ENCODE data around the gene CPM. TPM values are rescaled to one million over a fixed set of nuclear protein-coding genes. Genes with fewer than 3 reads are reported as not detected.

The CPM gene
- total RNA-seq, 4 donors from 2014 or later: 233 to 478 (median 301) TPM

DNA sequence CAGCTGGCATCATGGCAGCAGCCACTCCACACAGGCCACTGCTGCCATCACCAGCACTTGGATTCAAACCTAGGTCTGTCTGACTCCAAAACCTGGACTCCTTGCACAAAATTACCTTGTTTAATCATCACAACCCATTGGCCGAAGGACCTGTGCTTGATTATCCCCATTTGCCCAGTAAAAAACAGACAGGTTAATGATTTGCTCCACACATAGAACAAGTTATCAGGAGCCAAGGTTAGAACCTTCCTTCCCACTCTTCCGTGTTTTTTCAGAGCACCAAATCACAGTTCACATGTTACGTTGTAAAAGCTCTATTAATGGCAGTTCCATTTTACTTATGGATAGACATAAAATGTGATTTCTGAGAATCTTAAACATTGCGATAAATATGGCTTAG lies 23.5 kb upstream of the CPM start:
- ATAC-seq (ENCODE audit: low FRiP score) (no peak), DNase-seq (ENCODE audit: low spot score) (no peak)
- TF ChIP-seq, protein P1, sequence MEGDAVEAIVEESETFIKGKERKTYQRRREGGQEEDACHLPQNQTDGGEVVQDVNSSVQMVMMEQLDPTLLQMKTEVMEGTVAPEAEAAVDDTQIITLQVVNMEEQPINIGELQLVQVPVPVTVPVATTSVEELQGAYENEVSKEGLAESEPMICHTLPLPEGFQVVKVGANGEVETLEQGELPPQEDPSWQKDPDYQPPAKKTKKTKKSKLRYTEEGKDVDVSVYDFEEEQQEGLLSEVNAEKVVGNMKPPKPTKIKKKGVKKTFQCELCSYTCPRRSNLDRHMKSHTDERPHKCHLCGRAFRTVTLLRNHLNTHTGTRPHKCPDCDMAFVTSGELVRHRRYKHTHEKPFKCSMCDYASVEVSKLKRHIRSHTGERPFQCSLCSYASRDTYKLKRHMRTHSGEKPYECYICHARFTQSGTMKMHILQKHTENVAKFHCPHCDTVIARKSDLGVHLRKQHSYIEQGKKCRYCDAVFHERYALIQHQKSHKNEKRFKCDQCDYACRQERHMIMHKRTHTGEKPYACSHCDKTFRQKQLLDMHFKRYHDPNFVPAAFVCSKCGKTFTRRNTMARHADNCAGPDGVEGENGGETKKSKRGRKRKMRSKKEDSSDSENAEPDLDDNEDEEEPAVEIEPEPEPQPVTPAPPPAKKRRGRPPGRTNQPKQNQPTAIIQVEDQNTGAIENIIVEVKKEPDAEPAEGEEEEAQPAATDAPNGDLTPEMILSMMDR (IDR thresholded peaks at IDR 0.05): no peak

DNA sequence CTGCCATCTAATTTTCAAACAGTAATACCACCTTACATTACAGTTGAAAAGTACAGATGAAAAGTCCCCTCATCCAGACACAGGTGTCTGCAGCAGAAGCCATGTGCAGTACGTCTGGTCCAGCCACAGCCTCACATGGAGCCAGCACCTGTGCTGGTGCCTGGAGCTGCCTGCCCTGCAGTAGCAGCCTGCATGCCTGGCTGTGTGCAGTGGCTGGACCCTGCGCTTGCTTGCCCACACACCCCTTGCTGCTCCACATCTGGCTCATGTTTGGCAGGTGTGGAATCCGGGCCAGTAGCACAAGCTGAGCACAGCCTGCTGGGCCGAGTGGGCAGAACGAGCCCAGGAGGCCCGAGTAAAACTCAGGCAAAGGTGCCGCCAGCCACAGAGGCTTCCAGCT lies 21.8 kb upstream of the CPM start:
- TF ChIP-seq, protein P1 (IDR thresholded peaks at IDR 0.05): no peak
- no peak for ATAC-seq (ENCODE audit: low FRiP score)
- DNase-seq (ENCODE audit: low spot score): no peak

DNA sequence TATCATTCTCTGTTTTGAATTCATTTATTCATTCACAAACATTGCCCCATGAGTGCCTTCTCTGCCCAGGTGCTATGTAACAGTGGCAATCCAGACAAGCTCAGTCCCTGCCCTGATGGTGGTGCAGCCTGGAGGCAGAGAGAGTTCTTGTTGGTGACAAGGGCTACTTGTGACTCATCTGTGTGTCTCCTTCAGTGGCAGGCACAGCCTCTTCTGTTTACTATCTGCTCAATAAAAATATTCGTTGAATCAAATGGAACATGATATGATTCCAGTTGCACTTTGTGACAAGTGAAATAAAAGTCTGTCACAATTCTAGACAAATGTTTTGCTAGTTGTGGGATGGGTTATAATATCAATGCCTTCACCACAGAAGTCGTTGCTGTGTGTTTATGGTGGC lies 20.6 kb upstream of the CPM start:
- TF ChIP-seq, protein P1 (IDR thresholded peaks at IDR 0.05): no peak
- no peak for ATAC-seq (ENCODE audit: low FRiP score)

DNA sequence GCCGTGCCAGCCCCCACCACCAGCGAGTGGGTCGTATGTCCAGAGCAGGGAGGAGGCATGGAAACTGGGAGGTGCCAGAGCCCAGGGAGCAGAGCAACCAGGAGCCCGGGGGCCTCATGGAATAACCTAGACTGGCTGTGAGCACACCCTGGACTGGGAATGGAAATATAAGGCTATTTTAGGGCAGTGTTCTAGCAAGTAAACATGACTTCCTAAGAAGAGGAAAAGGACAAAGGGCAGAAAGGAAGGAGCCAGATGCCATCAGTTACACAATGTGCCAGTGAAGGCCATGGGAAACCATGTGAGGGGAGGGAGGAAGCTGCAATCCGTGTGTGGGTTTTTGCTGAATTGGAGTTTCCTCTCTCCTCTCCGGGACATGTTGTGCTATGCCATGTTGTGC lies 18.7 kb upstream of the CPM start:
- ATAC-seq (ENCODE audit: low FRiP score): peak; percentile 13
- DNase-seq (ENCODE audit: low spot score): no peak
- TF ChIP-seq, protein P1 (IDR thresholded peaks at IDR 0.05): no peak

More for the DNA sequence above, 20.6 kb upstream of the CPM start:
- DNase-seq (ENCODE audit: low spot score): no peak

DNA sequence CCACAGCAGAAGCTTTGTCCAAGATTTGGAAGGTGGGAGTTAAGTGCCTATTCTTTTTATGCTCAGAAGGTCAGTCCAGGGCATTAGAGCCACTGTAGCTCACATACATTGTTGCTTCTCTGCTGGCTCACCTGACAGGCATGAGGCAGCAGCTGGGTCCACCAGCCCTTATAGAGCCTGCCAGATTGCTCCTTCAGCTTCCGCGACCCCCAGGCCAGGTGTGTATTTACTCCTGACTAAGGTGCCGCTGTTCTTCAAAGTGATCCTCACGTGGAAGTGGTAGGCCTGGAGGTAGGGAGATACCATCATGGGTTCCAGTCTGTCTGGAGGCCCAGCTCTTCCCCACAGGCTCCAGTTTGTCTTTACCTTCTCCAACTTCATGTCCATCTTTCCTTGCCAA lies 17.5 kb upstream of the CPM start:
- DNase-seq (ENCODE audit: low spot score) (no peak), ATAC-seq (ENCODE audit: low FRiP score) (no peak)
- TF ChIP-seq, protein P1 (IDR thresholded peaks at IDR 0.05): no peak

DNA sequence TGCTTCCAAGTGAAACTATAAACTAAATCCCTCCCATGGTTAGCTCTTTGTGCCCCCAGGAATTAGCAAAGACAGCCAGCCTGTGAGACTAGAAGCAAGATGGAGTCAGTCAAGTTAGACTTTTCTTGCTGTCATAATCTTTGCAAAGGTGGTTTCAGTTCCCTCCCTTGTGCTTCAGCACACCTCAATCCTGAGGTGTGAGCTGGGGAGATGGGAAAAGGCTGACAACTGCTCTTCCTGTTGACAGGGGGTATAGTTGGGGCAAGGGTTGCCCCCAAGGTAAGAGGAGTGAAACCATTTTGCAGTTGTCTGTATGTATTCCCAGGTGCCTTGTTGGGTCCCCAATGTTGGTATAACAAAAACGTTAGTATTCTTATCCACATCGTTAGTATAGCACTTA lies 12.3 kb upstream of the CPM start:
- ATAC-seq (ENCODE audit: low FRiP score): no peak
- TF ChIP-seq, protein P1 (IDR thresholded peaks at IDR 0.05): no peak

DNA sequence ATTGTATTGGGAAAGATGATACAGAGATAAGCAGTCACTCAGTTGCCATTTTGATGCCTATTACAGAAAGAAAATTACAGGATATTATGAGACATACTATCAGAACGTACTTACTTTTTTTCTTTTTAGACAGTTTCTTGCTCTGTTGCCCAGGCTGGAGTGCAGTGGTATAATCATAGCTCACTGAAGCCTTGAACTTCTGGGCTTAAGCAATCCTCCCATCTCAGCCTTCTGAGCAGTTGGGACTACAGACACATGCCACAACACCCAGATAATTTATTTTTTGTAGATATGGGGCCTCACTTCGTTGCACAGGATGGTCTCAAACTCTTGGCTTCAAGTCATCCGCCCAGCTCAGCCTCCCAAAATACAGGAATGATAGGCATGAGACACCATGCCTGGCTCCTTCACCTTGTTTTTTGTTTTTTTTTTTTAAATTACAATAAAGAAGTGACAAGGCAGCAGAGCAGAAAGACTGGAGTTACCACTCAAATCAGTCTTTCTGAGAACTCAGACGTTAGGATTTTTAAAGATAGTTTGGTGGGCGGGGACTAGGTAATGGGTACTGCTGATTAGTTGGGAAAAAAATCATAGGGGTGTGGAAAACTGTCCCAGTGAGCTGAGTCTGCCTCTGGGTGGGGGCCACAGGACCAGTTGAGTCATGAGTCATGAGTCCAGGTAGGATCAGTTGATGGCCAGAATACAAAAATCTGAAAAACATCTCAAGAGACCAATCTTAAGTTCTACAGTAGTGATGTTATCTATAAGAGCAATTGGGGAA lies 11.5 kb upstream of the CPM start:
- ATAC-seq (ENCODE audit: low FRiP score) (no peak), DNase-seq (ENCODE audit: low spot score) (no peak)
- TF ChIP-seq, protein P1 (IDR thresholded peaks at IDR 0.05): no peak

More for the DNA sequence above, 12.3 kb upstream of the CPM start:
- no peak for DNase-seq (ENCODE audit: low spot score)

Measured in omental fat pad (tissue), 4 donors.